Erythroblast (primary cell): ENCODE data around the gene PNPLA4.

Source experiments
- GATA1 ChIP-seq: IDR thresholded peaks from 2 replicates; pipeline ENCODE4 v1.6.1; 2011; ENCODE audit warnings: low read depth, mild to moderate bottlenecking, control low read depth, low read length, moderate library complexity
- POLR2A ChIP-seq: IDR thresholded peaks from 2 replicates; pipeline ENCODE4 v1.6.1; 2011; ENCODE audit warnings: mild to moderate bottlenecking, low read length

DNA sequence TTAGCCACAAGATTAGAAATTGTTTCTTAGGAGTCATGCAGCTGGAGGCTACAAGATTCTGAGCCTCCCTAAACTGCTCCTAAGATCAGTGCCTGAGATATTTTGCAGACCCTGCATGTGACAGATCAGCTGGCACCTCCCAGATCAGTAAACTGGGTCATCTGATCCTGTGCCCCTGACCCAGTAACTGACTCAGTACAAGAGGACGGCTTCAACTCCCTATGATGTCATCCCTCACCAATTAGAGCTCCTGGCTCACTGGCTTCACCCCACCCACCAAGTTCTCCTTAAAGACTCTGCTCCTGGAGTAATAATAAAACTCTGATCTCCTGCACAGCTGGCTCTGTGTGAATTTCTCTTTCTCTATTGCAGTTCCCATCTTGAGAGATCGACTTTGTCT lies 45.4 kb upstream of the PNPLA4 start:
- TF ChIP-seq POLR2A (no peak), GATA1 (no peak)
